PC-9 (cell line): ENCODE data around the gene JSRP1.

Experiments
- CTCF ChIP-seq: fragments of 200-600 bp; sonication (generic); conservative IDR thresholded peaks from 2 replicates; pipeline ENCODE4 v1.6.1; 2017; ENCODE audit warnings: mixed run types, antibody characterized with exemption, mild to moderate bottlenecking, moderate library complexity
- EZH2 ChIP-seq: fragments of 200-600 bp; sonication (generic); IDR thresholded peaks from 2 replicates; pipeline ENCODE4 v1.8.0; 2017; ENCODE audit warnings: antibody characterized with exemption, low read depth

GRCh38 chr19:2289714-2290435, 33.7 kb upstream of the JSRP1 start:
- TF ChIP-seq CTCF (no peak), EZH2 (no peak)
